A549 (cell line): ENCODE results near the gene MLLT10. TPM values are rescaled to one million over a fixed set of nuclear protein-coding genes. Genes with fewer than 3 reads are reported as not detected.

Experiments used
- ATAC-seq, 2 experiments: fragments of 200-7000 bp in 1 of 2; fragments of >200 bp in 1 of 2; cut with Nextera tagmentation in 1 of 2; cut with Tn5 transposase in 1 of 2; 3 replicates each; pipeline versions ENCODE4 v1.8.0 to v1.9.1; 2018 to 2020; ENCODE audit warnings: mild to moderate bottlenecking in 1 of 2, moderate library complexity in 1 of 2
- CTCF ChIA-PET: fragments of 300-600 bp; sonication (Branson Sonifier 250); formaldehyde crosslinking; extraction: SDS; loops from one replicate; lab custom pipeline; 2021; ENCODE audit warnings: antibody characterized with exemption, inconsistent platforms; lab: Yijun Ruan, JAX
- POLR2A ChIA-PET: fragments of 350-600 bp; formaldehyde crosslinking; extraction: SDS; loops from one replicate; lab custom pipeline; 2021; ENCODE audit warnings: antibody characterized with exemption, inconsistent platforms; lab: Yijun Ruan, JAX
- DNase-seq, 2 experiments: peaks; one replicate each; pipeline versions ENCODE4 v3.0.0 to v3.0.0-alpha.2; 2011 to 2016; ENCODE audit warnings: low read depth in 1 of 2, low spot score in 1 of 2
- FAIRE-seq: peaks from 2 replicates; lab custom pipeline; 2011; peaks lifted over from hg19 to GRCh38; lab: Jason Lieb, UNC
- H3K27ac ChIP-seq, 2 experiments: fragments of >200 bp; sonication (Bioruptor Twin); formaldehyde crosslinking; 3 replicates each; pipeline ENCODE4 v1.5.1; 2016 to 2017
- H3K4me1 ChIP-seq: fragments of >200 bp; sonication (Bioruptor Twin); formaldehyde crosslinking; 3 replicates; pipeline ENCODE4 v1.6.1; 2016
- H3K4me2 ChIP-seq: fragments of >200 bp; sonication (Bioruptor Twin); formaldehyde crosslinking; 3 replicates; pipeline ENCODE4 v1.6.1; 2016
- H3K4me3 ChIP-seq: fragments of >200 bp; sonication (Bioruptor Twin); formaldehyde crosslinking; 3 replicates; pipeline ENCODE4 v1.5.1; 2016
- H3K9me3 ChIP-seq: fragments of >200 bp; sonication (Bioruptor Twin); formaldehyde crosslinking; 3 replicates; pipeline ENCODE4 v1.6.1; 2016
- BCL3 ChIP-seq: fragments of >200 bp; sonication (Bioruptor Twin); formaldehyde crosslinking; IDR thresholded peaks from 3 replicates; pipeline ENCODE4 v1.6.1; 2016
- BHLHE40 ChIP-seq: IDR thresholded peaks from 2 replicates; pipeline ENCODE4 v1.6.1; 2012; ENCODE audit warnings: low read depth, low read length, inconsistent platforms
- CHD2 ChIP-seq: fragments of 150-350 bp; IDR thresholded peaks from 2 replicates; pipeline ENCODE4 v1.6.1; 2014; ENCODE audit warnings: low read length; ENCODE audit not compliant: partially characterized antibody
- EHF ChIP-seq: fragments of 250-450 bp; sonication (Bioruptor Pico); IDR thresholded peaks from 2 replicates; pipeline ENCODE4 v1.5.0; 2020; ENCODE audit warnings: mild to moderate bottlenecking
- EHMT2 ChIP-seq: fragments of 200-600 bp; sonication (generic); IDR thresholded peaks from 2 replicates; pipeline ENCODE4 v1.6.1; 2016; ENCODE audit warnings: antibody characterized with exemption, low read depth, mild to moderate bottlenecking, moderate library complexity
- FOXS1 ChIP-seq: fragments of 250-450 bp; sonication (Bioruptor Pico); IDR thresholded peaks from 2 replicates; pipeline ENCODE4 v1.5.0; 2020; ENCODE audit warnings: mild to moderate bottlenecking, moderate library complexity
- HDAC2 ChIP-seq: fragments of 200-600 bp; sonication (generic); IDR thresholded peaks from 2 replicates; pipeline ENCODE4 v1.6.1; 2016
- JUN ChIP-seq, 2 experiments: fragments of >200 bp; sonication (Bioruptor Twin); formaldehyde crosslinking; IDR thresholded peaks; 2 replicates in 1 of 2; 3 replicates in 1 of 2; pipeline ENCODE4 v1.6.1; 2016 to 2017
- MAFK ChIP-seq: fragments of 450-650 bp; IDR thresholded peaks from 2 replicates; pipeline ENCODE4 v1.6.1; 2014; ENCODE audit not compliant: partially characterized antibody
- POLR2A ChIP-seq: IDR thresholded peaks from 2 replicates; pipeline ENCODE4 v1.6.1; 2012; ENCODE audit warnings: mild to moderate bottlenecking, low read length
- RCOR1 ChIP-seq: fragments of 150-350 bp; IDR thresholded peaks from 2 replicates; pipeline ENCODE4 v1.6.1; 2014; ENCODE audit warnings: antibody characterized with exemption, low read length, low read depth
- RFX5 ChIP-seq: fragments of 450-650 bp; IDR thresholded peaks from 2 replicates; pipeline ENCODE4 v1.7.1; 2014; ENCODE audit warnings: antibody characterized with exemption, mild to moderate bottlenecking, moderate library complexity
- TFCP2L1 ChIP-seq: fragments of 250-450 bp; sonication (Bioruptor Pico); IDR thresholded peaks from 2 replicates; pipeline ENCODE4 v1.5.0; 2021; ENCODE audit warnings: mild to moderate bottlenecking
- ZC3H11A ChIP-seq: fragments of 450-650 bp; IDR thresholded peaks from 2 replicates; pipeline ENCODE4 v1.6.1; 2014; ENCODE audit warnings: antibody characterized with exemption, mild to moderate bottlenecking
- ZFP36 ChIP-seq: fragments of 450-650 bp; IDR thresholded peaks from 2 replicates; pipeline ENCODE4 v1.6.1; 2014; ENCODE audit warnings: borderline replicate concordance; ENCODE audit not compliant: partially characterized antibody
- WGBS: methylation state at CpG from one replicate; pipeline ENCODE4 v1.1.6; 2017; ENCODE audit errors: missing lambda C conversion rate; 5-methylcytosine and 5-hydroxymethylcytosine counted together
- polyA plus RNA-seq, 4 experiments: library from polyadenylated mRNA; depleted of rRNA in 3 of 4; stranded (reverse); fragments of >200 nt; fragmentation: RNase III in 1 of 4; extraction: RNeasy Plus Mini Kit Qiagen cat#74134 plus additional on column Dnase treatment in 1 of 4; gene quantifications; 2 replicates in 3 of 4; 3 replicates in 1 of 4; pipeline ENCODE4 v1.2.3, GENCODE V29; 2011 to 2017
- TF ChIP-seq, protein P1 (sequence below): fragments of 250-450 bp; sonication (Bioruptor Pico); IDR thresholded peaks from 2 replicates; pipeline ENCODE4 v1.5.0; 2020; ENCODE audit warnings: low read depth, mild to moderate bottlenecking, moderate library complexity
- TF ChIP-seq, protein P2 (sequence below): IDR thresholded peaks from 2 replicates; pipeline ENCODE4 v1.6.1; 2012
- TF ChIP-seq, protein P3 (sequence below): fragments of 250-450 bp; sonication (Bioruptor Pico); IDR thresholded peaks from 2 replicates; pipeline ENCODE4 v1.5.0; 2021; ENCODE audit warnings: mild to moderate bottlenecking, moderate library complexity, borderline replicate concordance

The MLLT10 gene
- polyA plus RNA-seq, 2 of the 4 experiments (the other 2 are of a cell fraction), result 41.7 to 54.1 TPM

GRCh38 chr10:21528236-21529031, 5.6 kb upstream of the MLLT10 start:
- no peak for DNase-seq
- peak overlapping the region; percentile 83 for H3K4me2 ChIP-seq
- FAIRE-seq, result peak; percentile 49
- no peaks in the 10 kb centered on the region for H3K9me3 ChIP-seq
- ChIA-PET CTCF (interaction anchor here (5.9 kb wide), 1 partner anchor 33 kb away, joined by 37 read pairs; no protein-coding TSS in a partner anchor), POLR2A (interaction anchor here (0.8 to 3.2 kb wide), 7 partner anchors 10 to 203 kb away, joined by 4 to 85 read pairs (median 5); no protein-coding TSS in a partner anchor)
- H3K4me3 ChIP-seq, result peak overlapping the region; percentile 60
- ATAC-seq, result no peak
- peak overlapping the region; percentile 94 to 99 for H3K27ac ChIP-seq
- peaks cover 35% of the 10 kb centered on the region for H3K4me1 ChIP-seq
- 1% methylated on average over 8 of the region's 8 CpGs for WGBS
- TF ChIP-seq FOXS1 (CRISPR knock-in tag) (no peak), BHLHE40 (no peak), JUN (IDR thresholded peaks at IDR 0.05) (0 out of 5 replicates have a peak, but pooled peaks of 1 of the 2 experiments have one; percentile 29), ZC3H11A (no peak)
- TF ChIP-seq, protein P1, sequence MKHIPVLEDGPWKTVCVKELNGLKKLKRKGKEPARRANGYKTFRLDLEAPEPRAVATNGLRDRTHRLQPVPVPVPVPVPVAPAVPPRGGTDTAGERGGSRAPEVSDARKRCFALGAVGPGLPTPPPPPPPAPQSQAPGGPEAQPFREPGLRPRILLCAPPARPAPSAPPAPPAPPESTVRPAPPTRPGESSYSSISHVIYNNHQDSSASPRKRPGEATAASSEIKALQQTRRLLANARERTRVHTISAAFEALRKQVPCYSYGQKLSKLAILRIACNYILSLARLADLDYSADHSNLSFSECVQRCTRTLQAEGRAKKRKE, result no peak
- TF ChIP-seq, protein P2, sequence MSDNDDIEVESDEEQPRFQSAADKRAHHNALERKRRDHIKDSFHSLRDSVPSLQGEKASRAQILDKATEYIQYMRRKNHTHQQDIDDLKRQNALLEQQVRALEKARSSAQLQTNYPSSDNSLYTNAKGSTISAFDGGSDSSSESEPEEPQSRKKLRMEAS, result peak; percentile 9; the same call in 1 of the 2 replicates
- TF ChIP-seq, all 56 proteins: peak for 2

DNA sequence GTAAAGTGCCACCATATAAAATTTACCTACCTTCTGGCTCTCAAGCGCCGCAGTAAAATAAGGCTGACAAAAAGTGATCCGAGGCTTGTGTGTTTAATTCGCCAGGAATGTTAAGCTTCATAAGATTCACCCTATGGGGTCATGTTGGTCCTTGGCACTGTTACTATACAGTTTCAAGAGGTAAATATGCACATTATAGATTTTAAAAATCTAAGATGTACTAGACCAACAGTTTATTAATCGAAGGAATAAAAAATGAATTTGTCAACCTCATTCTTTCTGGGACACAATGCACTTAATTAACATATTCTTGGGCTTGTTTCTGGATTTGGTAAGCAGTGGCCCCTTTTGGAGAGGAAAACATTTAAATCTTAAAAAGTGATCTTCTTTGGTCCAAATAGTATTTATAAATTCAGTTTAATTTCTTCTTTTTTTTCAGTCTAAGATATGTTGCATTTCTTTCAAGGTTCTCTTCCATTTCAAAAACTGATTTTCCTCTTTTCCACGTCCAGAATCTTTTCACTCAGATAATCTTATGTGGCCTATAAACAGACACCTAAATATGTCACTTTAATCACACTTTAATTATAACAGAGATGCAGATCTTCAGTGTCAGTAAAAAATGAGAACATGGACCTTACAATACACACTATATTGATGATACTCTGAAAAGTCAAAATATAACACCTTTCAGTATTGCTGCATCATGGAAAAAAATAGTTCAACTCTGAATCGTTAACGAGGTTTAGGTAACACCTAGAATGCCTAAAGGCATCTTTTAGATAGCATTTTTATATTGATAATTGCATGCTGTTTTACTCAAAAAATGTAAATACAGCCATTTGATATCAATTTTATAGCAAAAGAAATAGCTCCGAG, 4.8 kb upstream of the MLLT10 start:
- WGBS, result 3% methylated on average over 9 of the region's 9 CpGs
- Histone ChIP-seq H3K4me3 (peak overlapping the region; percentile 60), H3K27ac (peak overlapping the region; percentile 94 to 99), H3K4me2 (peak overlapping the region; percentile 83), H3K9me3 (no peaks in the 10 kb centered on the region), H3K4me1 (peaks cover 26% of the 10 kb centered on the region)
- CTCF ChIA-PET, result interaction anchor here (5.9 kb wide), 1 partner anchor 34 kb away, joined by 37 read pairs; no protein-coding TSS in a partner anchor
- ATAC-seq (no peak), DNase-seq (peak in 1 of 2 experiments; percentile 70), FAIRE-seq (no peak)
- TF ChIP-seq HDAC2 (0 out of 2 replicates have a peak, but pooled peaks have one; percentile 13), RCOR1 (no peak), BCL3 (no peak), EHF (no peak), MAFK (peak; percentile 89)
- POLR2A ChIA-PET, result interaction anchor here (1.0 kb wide), 1 partner anchor 34 kb away, joined by 5 read pairs; no protein-coding TSS in a partner anchor

GRCh38 chr10:21530168-21530567, 3.9 kb upstream of the MLLT10 start:
- no peak for ATAC-seq
- TF ChIP-seq ZFP36 (no peak), EHMT2 (no peak), RFX5 (no peak), FOXS1 (CRISPR knock-in tag) (no peak), CHD2 (no peak), TFCP2L1 (no peak), ZC3H11A (no peak), POLR2A (no peak)
- TF ChIP-seq, protein P3, sequence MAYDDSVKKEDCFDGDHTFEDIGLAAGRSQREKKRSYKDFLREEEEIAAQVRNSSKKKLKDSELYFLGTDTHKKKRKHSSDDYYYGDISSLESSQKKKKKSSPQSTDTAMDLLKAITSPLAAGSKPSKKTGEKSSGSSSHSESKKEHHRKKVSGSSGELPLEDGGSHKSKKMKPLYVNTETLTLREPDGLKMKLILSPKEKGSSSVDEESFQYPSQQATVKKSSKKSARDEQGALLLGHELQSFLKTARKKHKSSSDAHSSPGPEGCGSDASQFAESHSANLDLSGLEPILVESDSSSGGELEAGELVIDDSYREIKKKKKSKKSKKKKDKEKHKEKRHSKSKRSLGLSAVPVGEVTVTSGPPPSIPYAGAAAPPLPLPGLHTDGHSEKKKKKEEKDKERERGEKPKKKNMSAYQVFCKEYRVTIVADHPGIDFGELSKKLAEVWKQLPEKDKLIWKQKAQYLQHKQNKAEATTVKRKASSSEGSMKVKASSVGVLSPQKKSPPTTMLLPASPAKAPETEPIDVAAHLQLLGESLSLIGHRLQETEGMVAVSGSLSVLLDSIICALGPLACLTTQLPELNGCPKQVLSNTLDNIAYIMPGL (CRISPR knock-in tag), result no peak
- Histone ChIP-seq H3K4me2 (peak overlapping the region; percentile 83), H3K27ac (peak overlapping the region in 1 of 2 experiments; percentile 94; a peak in 3 of 6 replicates), H3K9me3 (no peaks in the 10 kb centered on the region), H3K4me3 (peak overlapping the region; percentile 60; the same call in 2 of the 3 replicates), H3K4me1 (peaks cover 26% of the 10 kb centered on the region)
- WGBS, result 23% methylated on average over 1 of the region's 1 CpG
- POLR2A ChIA-PET, result interaction anchor here (1.9 kb wide), 1 partner anchor 34 kb away, joined by 11 read pairs; no protein-coding TSS in a partner anchor
- FAIRE-seq, result peak; percentile 61
- no peak for DNase-seq
- CTCF ChIA-PET, result interaction anchor here (5.9 kb wide), 1 partner anchor 35 kb away, joined by 37 read pairs; no protein-coding TSS in a partner anchor
